CD4-positive, alpha-beta T cell treated with Interleukin-12 subunit alpha and Interleukin-12 subunit beta, for 1 hour (primary cell): ENCODE measurements around the gene CHMP3.
"Not testable (repeated sequence)": the region's sequence is repeated elsewhere in the genome, so short reads cannot be mapped to it uniquely, and the experiment has no call there.

Experiments used
- DNase-seq: peaks from one replicate; pipeline ENCODE4 v3.0.0-alpha.2; 2020

Gene CHMP3

GRCh38 chr2:86500325-86501083 is 62.7 kb downstream of the CHMP3 start:
- DNase-seq: no peak

GRCh38 chr2:86499326-86499725 is 63.9 kb downstream of the CHMP3 start:
- DNase-seq: no peak

- DNase-seq: no peak
These were observed 64.6 kb downstream of the CHMP3 start for GRCh38 chr2:86498468-86499260.

GRCh38 chr2:86496391-86496790 is 66.9 kb downstream of the CHMP3 start:
- DNase-seq: not testable (repeated sequence)

- no peak for DNase-seq
These were observed 71.2 kb downstream of the CHMP3 start for GRCh38 chr2:86492048-86492453.

GRCh38 chr2:86491088-86491487 is 72.2 kb downstream of the CHMP3 start:
- DNase-seq: no peak

GRCh38 chr2:86490245-86490644 is 73.0 kb downstream of the CHMP3 start:
- DNase-seq: no peak

GRCh38 chr2:86489542-86489941 is 73.7 kb downstream of the CHMP3 start:
- DNase-seq: no peak

- DNase-seq: no peak
These were observed 74.5 kb downstream of the CHMP3 start for GRCh38 chr2:86488561-86489250.

- no peak for DNase-seq
These were observed 76.2 kb downstream of the CHMP3 start for GRCh38 chr2:86487062-86487461.

GRCh38 chr2:86485802-86486201 is 77.4 kb downstream of the CHMP3 start:
- no peak for DNase-seq

- no peak for DNase-seq
These were observed 78.1 kb downstream of the CHMP3 start for GRCh38 chr2:86485103-86485502.

GRCh38 chr2:86484385-86484784 is 78.9 kb downstream of the CHMP3 start:
- DNase-seq: no peak

GRCh38 chr2:86482034-86482433 is 81.2 kb downstream of the CHMP3 start:
- DNase-seq: no peak

GRCh38 chr2:86480105-86480504 is 83.1 kb downstream of the CHMP3 start:
- no peak for DNase-seq

- DNase-seq: no peak
These were observed 85.9 kb downstream of the CHMP3 start for GRCh38 chr2:86477349-86477748.

- no peak for DNase-seq
These were observed 86.3 kb downstream of the CHMP3 start for GRCh38 chr2:86476918-86477317.

GRCh38 chr2:86476092-86476491 is 87.2 kb downstream of the CHMP3 start:
- DNase-seq: no peak

- DNase-seq: no peak
These were observed 91.6 kb downstream of the CHMP3 start for GRCh38 chr2:86471637-86472036.

- no peak for DNase-seq
These were observed 92.4 kb downstream of the CHMP3 start for GRCh38 chr2:86470890-86471289.

- DNase-seq: peak; percentile 31
These were observed 94.8 kb downstream of the CHMP3 start for GRCh38 chr2:86468162-86469033.

GRCh38 chr2:86466306-86466705 is 96.9 kb downstream of the CHMP3 start:
- DNase-seq: no peak

GRCh38 chr2:86464652-86465051 is 98.6 kb downstream of the CHMP3 start:
- no peak for DNase-seq
